BJ (cell line): Measurements from ENCODE around the gene AQP9. TPM values are rescaled to one million over a fixed set of nuclear protein-coding genes. Genes with fewer than 3 reads are reported as not detected.

Experiments used
- CTCF ChIA-PET: fragments of 350-600 bp; formaldehyde crosslinking; extraction: SDS; loops from one replicate; lab custom pipeline; 2021; ENCODE audit warnings: antibody characterized with exemption, inconsistent platforms; lab: Yijun Ruan, JAX
- POLR2A ChIA-PET: fragments of 300-600 bp; sonication (Branson Sonifier 250); formaldehyde crosslinking; extraction: SDS; loops from one replicate; lab custom pipeline; 2021; ENCODE audit warnings: antibody characterized with exemption; lab: Charles Lee
- DNase-seq: peaks from one replicate; pipeline ENCODE4 v3.0.0-alpha.2; 2011; ENCODE audit warnings: low read depth
- H3K27me3 ChIP-seq: 2 replicates; pipeline ENCODE4 v1.6.0; 2011; ENCODE audit warnings: low read length; ENCODE audit not compliant: control insufficient read depth, insufficient read depth
- H3K36me3 ChIP-seq: 2 replicates; pipeline ENCODE4 v1.5.1; 2011; ENCODE audit warnings: low read length; ENCODE audit not compliant: control insufficient read depth, insufficient read depth
- H3K4me3 ChIP-seq: 2 replicates; pipeline ENCODE4 v1.5.1; 2011; ENCODE audit warnings: low read depth, mild to moderate bottlenecking, control low read depth, low read length
- CTCF ChIP-seq: IDR thresholded peaks from 2 replicates; pipeline ENCODE4 v1.5.1; 2011; ENCODE audit warnings: low read depth, mild to moderate bottlenecking, control low read depth, inconsistent platforms, low read length, moderate library complexity; ENCODE audit not compliant: insufficient read depth
- polyA plus RNA-seq: library from polyadenylated mRNA; depleted of rRNA; stranded (reverse); fragments of >200 nt; gene quantifications from 2 replicates; pipeline ENCODE4 v1.2.3, GENCODE V29; 2011

AQP9 gene
- polyA plus RNA-seq, 1 experiment: not detected

GRCh38 chr15:58221591-58222241, 83.5 kb downstream of the AQP9 start:
- ChIA-PET CTCF (interaction anchor here (0.7 to 3.4 kb wide), 9 partner anchors 8 to 1307 kb away, joined by 3 to 30 read pairs (median 4); partner anchors contain the start of gene MINDY2), POLR2A (no interaction called here)
- no peak for DNase-seq
- no peaks in the 10 kb centered on the region for H3K27me3 ChIP-seq
- H3K4me3 ChIP-seq: no peak overlapping the region
- H3K36me3 ChIP-seq: no peaks in the 10 kb centered on the region
- TF ChIP-seq CTCF: peak; percentile 62

DNA sequence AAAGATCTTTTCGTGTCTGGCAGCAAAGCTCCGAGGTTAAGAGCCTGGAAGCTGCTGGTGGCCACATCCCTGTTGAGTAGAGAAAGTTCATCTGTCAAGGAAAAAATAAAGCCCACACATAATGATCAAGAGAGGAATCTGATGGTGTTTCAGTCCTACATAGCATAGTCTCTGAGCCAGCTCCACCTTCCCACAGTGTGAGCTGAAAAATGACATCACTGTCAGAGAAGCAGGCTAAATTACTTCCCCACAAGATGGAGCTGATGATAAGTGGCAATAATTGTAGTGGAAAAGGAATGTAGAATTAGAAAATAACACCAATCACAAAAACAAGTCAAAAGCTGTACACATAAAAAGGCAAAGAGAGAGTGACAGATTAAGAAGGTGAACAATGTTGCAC, 84.5 kb downstream of the AQP9 start:
- ChIA-PET CTCF (interaction anchor here (0.8 to 3.4 kb wide), 6 partner anchors 9 to 548 kb away, joined by 3 to 30 read pairs (median 4); partner anchors contain the start of gene MINDY2), POLR2A (no interaction called here)
- Histone ChIP-seq H3K4me3 (no peak overlapping the region), H3K27me3 (no peaks in the 10 kb centered on the region), H3K36me3 (no peaks in the 10 kb centered on the region)
- no peak for DNase-seq
- TF ChIP-seq CTCF: peak; percentile 17; the same call in 1 of the 2 replicates

DNA sequence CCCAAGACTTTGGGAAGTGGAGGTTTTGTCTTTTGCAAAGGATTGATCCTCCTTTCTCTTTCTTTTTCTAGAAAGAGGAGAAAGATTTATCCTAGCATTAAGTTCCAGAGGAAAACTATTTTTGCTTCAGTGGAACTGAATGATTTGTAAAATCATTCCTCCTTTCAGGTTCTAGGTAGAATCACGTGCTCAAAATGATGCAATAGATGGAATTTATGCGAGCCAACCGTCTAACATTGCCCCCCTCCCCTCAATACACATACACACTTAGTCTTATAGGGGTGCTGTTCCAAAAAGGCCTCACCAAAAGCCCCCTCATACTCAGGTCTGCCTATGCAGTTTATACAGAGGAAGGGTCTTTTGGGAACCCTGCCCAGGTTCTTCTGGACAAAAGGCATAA, 85.3 kb downstream of the AQP9 start:
- ChIA-PET POLR2A (no interaction called here), CTCF (interaction anchor here (3.4 kb wide), 1 partner anchor 10 kb away, joined by 30 read pairs; no protein-coding TSS in a partner anchor)
- Histone ChIP-seq H3K27me3 (no peaks in the 10 kb centered on the region), H3K36me3 (no peaks in the 10 kb centered on the region), H3K4me3 (no peak overlapping the region)
- DNase-seq: no peak
- TF ChIP-seq CTCF: no peak

GRCh38 chr15:58224068-58224467, 85.9 kb downstream of the AQP9 start:
- Histone ChIP-seq H3K27me3 (no peaks in the 10 kb centered on the region), H3K4me3 (no peak overlapping the region), H3K36me3 (no peaks in the 10 kb centered on the region)
- ChIA-PET POLR2A (no interaction called here), CTCF (interaction anchor here (0.6 to 3.4 kb wide), 3 partner anchors 11 to 817 kb away, joined by 4 to 30 read pairs (median 5); no protein-coding TSS in a partner anchor)
- no peak for DNase-seq
- no peak for TF ChIP-seq CTCF

- CTCF ChIA-PET: interaction anchor here (0.7 to 2.7 kb wide), 25 partner anchors 10 to 1301 kb away, joined by 3 to 27 read pairs (median 4); partner anchors contain the start of genes ADAM10 and MINDY2
- Histone ChIP-seq H3K4me3 (no peak overlapping the region), H3K36me3 (no peaks in the 10 kb centered on the region), H3K27me3 (peaks cover 7% of the 10 kb centered on the region)
- DNase-seq: no peak
- peak; percentile 77 for TF ChIP-seq CTCF
- POLR2A ChIA-PET: interaction anchor here (0.6 kb wide), 1 partner anchor 1264 kb away, joined by 5 read pairs; no protein-coding TSS in a partner anchor
These were observed 89.7 kb downstream of the AQP9 start for GRCh38 chr15:58227706-58228543.
